Epithelial cell of prostate (primary cell): Measurements from ENCODE around the gene PHLDA1.
"Not testable (repeated sequence)": the region's sequence is repeated elsewhere in the genome, so short reads cannot be mapped to it uniquely, and the experiment has no call there.

Experiments used
- DNase-seq: peaks from one replicate; pipeline ENCODE4 v3.0.0-alpha.2; 2011; ENCODE audit warnings: low read depth, low spot score
- H3K27ac ChIP-seq: fragments of 450-650 bp; 2 replicates; pipeline ENCODE4 v1.5.1; 2017; ENCODE audit warnings: mild to moderate bottlenecking

The PHLDA1 gene

DNA sequence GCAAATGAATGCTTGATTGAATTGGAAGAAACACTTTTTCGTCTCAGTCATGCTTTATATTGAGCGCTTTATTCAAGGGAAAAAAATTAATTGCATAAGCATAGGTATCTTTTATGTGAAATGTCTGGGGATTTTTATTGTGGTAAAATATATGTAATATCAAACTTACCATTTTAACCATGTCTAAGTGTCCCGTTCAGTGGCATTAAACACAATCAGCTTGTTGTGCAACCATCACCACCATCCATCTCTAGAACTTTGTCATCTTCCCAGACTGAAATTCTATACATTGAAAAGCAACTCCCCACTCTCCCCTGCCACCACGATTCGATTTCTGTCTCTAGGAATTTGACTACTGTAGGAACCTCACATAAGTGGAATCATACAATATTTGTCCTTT is 39.8 kb downstream of the PHLDA1 start:
- DNase-seq: no peak
- H3K27ac ChIP-seq: no peak overlapping the region

DNA sequence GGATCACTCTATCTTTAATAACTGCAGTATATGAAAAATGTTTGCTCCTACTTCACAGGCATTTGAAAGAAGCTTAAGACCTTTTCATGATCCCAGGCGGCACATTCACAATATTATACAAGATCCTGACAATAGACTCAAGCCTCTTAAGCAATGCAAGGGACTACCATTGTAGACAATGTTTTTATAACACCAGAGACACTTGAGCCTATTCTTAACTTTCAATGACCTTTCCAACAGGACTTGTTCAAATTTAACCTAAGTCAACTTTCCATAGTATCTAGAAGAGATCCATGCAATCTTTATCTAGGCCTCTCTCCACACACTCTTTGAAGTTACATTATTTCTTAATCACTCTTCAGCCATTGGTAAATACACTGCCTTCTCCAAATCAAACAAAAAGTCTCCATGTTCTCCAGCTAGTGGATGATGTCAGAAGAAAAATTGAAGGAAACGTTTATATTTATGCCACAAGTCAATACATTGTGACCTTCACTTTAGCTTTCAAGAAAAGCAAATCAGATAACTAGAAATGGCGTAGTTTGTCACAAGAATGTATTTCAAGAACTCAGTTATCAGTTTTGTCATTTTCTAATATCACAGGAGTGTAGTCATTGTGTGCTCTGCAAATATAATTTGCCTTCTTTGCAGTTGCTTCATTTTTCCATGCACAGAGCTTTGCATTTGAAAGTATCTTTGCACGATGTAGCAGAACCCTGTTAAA is 41.2 kb downstream of the PHLDA1 start:
- no peak for DNase-seq
- H3K27ac ChIP-seq: no peak overlapping the region

GRCh38 chr12:75987709-75988108 is 43.9 kb downstream of the PHLDA1 start:
- not testable (repeated sequence) for DNase-seq, H3K27ac ChIP-seq

GRCh38 chr12:75986001-75986746 is 45.4 kb downstream of the PHLDA1 start:
- H3K27ac ChIP-seq: peak overlapping the region; percentile 16
- no peak for DNase-seq

DNA sequence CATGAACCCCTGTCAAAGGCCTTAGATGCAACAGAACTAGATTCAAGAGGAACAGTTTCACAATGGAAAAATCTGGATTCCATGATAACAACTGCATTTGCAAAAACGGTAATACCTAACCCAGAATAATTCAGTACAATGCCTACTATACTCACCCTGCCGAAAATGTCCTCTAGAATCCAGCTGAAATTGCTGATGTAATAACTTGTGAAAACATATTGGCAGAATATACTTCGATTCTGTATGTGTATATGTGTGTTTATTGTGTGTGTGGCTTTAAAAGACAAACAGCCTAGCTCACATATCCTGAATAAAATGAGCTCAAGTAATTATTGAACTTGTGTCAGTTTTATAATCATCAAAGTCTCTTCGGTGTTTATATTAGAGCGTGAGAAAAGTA is 46.0 kb downstream of the PHLDA1 start:
- peak overlapping the region; percentile 16 for H3K27ac ChIP-seq
- no peak for DNase-seq

- DNase-seq: no peak
- peak overlapping the region; percentile 16 for H3K27ac ChIP-seq
Observed at GRCh38 chr12:75984577-75985182, 46.9 kb downstream of the PHLDA1 start.

DNA sequence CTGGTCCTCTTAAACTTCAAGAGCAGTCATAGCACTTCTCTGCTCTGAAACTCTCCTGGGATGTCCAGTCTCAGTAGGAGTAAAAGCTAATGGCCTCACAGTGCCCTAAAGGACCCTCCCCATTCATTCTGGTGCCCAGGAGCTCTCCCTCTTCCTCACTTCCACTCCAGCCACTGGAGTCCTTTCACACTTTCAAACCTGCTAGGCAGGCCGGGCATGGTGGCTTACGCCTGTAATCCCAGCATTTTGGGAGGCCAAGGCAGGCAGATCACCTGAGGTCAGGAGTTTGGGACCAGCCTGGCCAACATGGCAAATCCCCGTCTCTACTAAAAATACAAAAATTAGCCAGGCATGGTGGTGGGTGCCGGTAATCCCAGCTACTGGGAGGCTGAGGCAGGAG is 47.7 kb downstream of the PHLDA1 start:
- peak overlapping the region; percentile 99 for H3K27ac ChIP-seq

GRCh38 chr12:75982979-75983660 is 48.5 kb downstream of the PHLDA1 start:
- no peak for DNase-seq
- peak overlapping the region; percentile 99 for H3K27ac ChIP-seq

More for the DNA sequence above, 47.7 kb downstream of the PHLDA1 start:
- DNase-seq: not testable (repeated sequence)

GRCh38 chr12:75982169-75982564 is 49.4 kb downstream of the PHLDA1 start:
- H3K27ac ChIP-seq: peak overlapping the region; percentile 99
- DNase-seq: no peak

GRCh38 chr12:75981247-75982168 is 50.1 kb downstream of the PHLDA1 start:
- DNase-seq: no peak
- H3K27ac ChIP-seq: peak overlapping the region; percentile 99

DNA sequence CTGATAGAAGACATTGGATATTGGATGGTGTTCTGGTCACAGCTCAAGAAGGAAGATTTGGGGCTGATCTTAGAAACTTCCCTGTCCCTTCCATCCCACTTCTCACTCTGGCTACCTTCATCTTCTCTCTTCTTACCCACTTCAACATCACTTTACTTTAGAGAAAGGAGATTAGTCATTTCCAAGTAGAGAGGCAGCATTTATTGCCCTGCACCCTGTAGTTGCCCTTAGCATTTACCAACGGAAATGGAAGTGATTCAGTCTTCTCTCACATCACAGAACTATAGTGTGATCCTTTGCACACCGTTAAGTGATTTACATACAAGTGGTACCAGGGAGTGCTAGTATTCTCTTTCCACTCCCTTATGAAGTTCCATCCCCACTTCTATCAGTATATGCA is 52.4 kb downstream of the PHLDA1 start:
- peak overlapping the region; percentile 99 for H3K27ac ChIP-seq
- DNase-seq: peak; percentile 46

DNA sequence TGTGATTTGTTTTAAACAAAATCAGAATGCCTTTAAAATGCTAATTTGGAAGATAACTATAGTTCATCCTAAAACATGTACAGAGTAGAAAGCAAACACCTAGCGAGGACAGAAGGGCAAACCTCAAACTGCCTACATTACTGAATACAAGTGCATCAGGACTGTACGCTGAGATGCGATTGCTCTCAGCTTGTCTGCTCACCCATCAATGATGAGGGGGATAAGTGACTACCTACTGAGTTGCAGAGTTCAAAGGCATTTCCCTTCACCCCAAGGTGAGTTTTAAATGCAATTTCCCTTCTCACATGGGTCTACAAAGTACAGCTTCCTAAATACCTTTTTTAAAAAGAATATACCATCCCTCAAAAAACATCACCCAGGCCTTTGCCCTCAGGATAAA is 52.9 kb downstream of the PHLDA1 start:
- no peak for DNase-seq
- peak overlapping the region; percentile 99 for H3K27ac ChIP-seq

DNA sequence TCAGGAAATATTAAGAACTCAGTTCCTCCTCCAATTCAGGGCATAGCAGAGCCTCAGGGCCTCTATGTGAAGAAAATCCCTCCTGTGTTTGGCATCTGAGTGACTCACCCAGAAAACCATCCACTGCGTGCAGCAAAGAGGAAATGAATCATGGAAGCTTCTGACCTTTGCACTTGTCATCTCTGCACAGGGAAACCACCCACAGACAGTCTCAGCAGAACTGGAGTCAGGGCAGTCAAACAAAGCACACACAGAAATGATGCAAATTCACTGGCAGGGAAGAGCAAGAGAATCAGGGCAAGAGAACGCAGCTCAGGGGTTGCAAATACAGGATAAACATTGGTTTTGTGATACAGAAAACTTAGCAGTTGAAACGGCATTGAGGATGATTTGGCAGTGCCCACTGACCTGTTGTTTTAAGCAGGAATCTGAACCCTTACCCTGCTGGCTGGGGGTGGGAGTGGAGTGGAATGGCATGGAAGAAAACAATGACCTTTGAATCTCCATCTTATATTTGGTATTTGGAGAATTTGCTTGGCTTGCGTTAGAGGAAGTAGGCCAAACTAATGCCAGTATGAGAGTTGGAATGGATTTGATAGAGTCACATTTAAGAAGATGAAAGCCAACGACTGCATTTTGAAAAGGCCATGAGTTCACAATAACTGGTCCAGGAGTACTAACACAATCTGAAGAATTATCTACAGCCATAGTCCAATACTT is 53.5 kb downstream of the PHLDA1 start:
- peak; percentile 97 for DNase-seq
- H3K27ac ChIP-seq: peak overlapping the region; percentile 99

GRCh38 chr12:75977590-75977951 is 54.0 kb downstream of the PHLDA1 start:
- H3K27ac ChIP-seq: peak overlapping the region; percentile 99
- no peak for DNase-seq

DNA sequence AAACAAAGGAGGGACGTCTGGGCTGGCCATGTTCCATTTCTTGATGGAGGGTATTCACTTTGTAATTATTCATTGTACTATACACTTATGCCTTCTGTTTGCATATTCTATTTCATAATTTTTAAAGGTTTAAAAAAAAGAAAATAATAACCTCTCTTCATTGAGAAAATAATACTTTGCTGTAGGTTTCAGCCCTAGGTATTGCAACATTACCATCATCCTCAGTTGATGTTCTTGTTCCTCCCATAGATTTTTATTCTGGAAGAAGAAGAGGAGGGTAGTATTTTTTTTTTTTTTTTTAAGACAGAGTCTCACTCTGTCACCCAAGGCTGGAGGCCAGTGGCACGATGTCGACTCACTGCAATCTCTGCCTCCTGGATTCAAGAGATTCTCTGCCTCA is 54.7 kb downstream of the PHLDA1 start:
- no peak for DNase-seq
- peak overlapping the region; percentile 99 for H3K27ac ChIP-seq

DNA sequence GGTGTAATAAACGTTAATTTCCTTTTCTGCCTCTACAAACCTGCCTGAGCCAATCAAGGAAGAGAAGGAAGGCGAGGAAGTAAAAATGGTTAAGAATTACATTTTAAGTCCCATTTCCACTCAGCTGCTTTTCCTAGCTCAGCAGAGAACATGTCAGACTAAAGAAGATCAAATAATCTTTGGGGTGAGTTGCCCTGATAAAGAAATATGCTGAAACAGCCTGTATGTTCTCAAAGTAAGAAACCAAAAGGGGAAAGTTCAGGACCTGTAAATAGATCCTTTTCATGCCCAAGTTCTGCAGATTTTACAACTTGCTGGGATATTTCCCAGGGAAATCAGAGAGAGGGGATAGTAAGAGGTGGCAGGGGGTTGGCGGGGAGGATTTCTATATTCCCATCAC is 55.5 kb downstream of the PHLDA1 start:
- DNase-seq: no peak
- H3K27ac ChIP-seq: peak overlapping the region; percentile 99

GRCh38 chr12:75975702-75976101 is 55.9 kb downstream of the PHLDA1 start:
- no peak for DNase-seq
- H3K27ac ChIP-seq: no peak overlapping the region
